ENCODE measurements around the gene CNN2.

DNA sequence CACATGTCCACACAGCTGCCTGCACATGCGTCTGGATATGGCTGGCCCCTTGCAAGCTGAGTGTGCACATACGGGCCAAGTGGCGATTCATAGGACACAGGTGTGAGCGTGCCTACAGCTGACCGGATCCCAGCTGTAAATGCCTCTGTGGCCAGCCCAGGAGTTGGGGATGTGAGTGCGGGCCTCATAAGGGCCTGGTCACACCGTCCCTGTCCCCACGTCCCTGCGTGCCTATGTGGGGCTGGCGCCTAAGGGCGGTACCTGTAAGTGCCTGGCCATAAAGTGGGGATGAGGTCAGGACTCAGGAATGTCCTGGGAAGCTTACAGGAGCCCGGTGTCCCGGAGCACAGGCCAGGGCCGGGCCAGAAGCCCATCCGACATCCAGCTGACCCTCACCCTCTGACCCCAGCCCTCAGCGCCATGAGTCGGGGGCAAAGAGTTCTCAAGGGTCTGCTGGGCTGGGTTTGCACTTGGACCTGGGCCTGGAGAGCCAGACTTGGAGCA lies 39.2 kb downstream of the CNN2 start:
- no peak for TF ChIP-seq POLR2AphosphoS5 (IDR thresholded peaks at IDR 0.05; ENCODE audit: borderline replicate concordance, low read depth, low read length)
- no peak for TF ChIP-seq EZH2 (IDR thresholded peaks at IDR 0.05)
- no peak for TF ChIP-seq FOXP2 (optimal IDR thresholded peaks at IDR 0.05; ENCODE audit: control extremely low read depth, extremely low read length, insufficient read depth)
